ENCODE results near the gene TP53INP2.

DNA sequence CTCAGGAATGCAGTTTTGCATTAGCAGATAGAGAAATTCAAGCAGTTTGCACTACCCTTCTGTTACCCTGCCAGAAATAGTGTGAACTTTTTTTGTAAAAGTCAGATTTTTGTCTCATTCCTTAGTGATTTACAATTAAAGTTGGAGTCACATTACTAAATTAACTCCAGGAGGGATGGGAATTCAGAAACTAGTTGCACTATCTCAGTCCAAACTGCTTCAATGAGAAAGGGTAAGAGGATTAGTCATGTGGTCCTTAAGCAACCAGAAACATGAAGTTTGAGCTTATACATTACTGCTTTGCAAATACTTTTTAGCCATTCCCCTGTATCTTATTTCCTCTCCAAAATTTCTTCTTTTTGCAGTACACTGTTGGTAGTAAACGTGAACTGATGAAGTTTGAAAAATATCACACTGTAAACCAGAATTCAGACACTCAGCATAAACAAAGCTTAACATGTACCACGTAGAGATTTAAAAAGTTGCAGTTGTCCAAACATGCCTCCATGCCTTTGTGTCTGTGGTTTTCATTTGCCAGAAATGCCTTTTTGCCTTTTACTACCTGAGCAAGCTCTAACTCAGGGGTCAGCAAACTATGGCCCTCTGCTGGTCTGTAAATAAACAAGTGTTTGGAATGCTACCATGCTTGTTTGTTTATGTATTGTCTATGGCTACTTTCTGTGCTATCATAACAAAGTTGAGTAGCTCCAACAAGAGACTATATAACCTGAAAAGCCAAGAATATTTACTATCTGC, 49.7 kb downstream of the TP53INP2 start:
- TF ChIP-seq, protein P1, sequence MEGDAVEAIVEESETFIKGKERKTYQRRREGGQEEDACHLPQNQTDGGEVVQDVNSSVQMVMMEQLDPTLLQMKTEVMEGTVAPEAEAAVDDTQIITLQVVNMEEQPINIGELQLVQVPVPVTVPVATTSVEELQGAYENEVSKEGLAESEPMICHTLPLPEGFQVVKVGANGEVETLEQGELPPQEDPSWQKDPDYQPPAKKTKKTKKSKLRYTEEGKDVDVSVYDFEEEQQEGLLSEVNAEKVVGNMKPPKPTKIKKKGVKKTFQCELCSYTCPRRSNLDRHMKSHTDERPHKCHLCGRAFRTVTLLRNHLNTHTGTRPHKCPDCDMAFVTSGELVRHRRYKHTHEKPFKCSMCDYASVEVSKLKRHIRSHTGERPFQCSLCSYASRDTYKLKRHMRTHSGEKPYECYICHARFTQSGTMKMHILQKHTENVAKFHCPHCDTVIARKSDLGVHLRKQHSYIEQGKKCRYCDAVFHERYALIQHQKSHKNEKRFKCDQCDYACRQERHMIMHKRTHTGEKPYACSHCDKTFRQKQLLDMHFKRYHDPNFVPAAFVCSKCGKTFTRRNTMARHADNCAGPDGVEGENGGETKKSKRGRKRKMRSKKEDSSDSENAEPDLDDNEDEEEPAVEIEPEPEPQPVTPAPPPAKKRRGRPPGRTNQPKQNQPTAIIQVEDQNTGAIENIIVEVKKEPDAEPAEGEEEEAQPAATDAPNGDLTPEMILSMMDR (IDR thresholded peaks at IDR 0.05) = no peak; the same call in 1 of the 2 replicates
- TF ChIP-seq, protein P2, sequence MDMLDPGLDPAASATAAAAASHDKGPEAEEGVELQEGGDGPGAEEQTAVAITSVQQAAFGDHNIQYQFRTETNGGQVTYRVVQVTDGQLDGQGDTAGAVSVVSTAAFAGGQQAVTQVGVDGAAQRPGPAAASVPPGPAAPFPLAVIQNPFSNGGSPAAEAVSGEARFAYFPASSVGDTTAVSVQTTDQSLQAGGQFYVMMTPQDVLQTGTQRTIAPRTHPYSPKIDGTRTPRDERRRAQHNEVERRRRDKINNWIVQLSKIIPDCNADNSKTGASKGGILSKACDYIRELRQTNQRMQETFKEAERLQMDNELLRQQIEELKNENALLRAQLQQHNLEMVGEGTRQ (IDR thresholded peaks at IDR 0.05; ENCODE audit: borderline replicate concordance, low read depth, low read length) = no peak
- TF ChIP-seq EP300 (IDR thresholded peaks at IDR 0.05; ENCODE audit: borderline replicate concordance in 1 of 2, low read depth in 1 of 2, low read length in 1 of 2) = no peak
- TF ChIP-seq RCOR1 (IDR thresholded peaks at IDR 0.05; ENCODE audit: low read length) = no peak
- TF ChIP-seq RFX5 (IDR thresholded peaks at IDR 0.05; ENCODE audit: low read length) = no peak
- no peak for TF ChIP-seq NRF1 (IDR thresholded peaks at IDR 0.05; ENCODE audit: low read depth, low read length)
- TF ChIP-seq YY1 (IDR thresholded peaks at IDR 0.05; ENCODE audit: low read depth) = no peak
- TF ChIP-seq POLR2AphosphoS5 (IDR thresholded peaks at IDR 0.05; ENCODE audit: low read depth, low read length) = no peak
- no peak for TF ChIP-seq SMC3 (IDR thresholded peaks at IDR 0.05; ENCODE audit: low read depth, low read length)
- no peak for TF ChIP-seq FOXM1 (IDR thresholded peaks at IDR 0.05; ENCODE audit: low read depth)
- TF ChIP-seq MXI1 (IDR thresholded peaks at IDR 0.05; ENCODE audit: low read depth, low read length) = no peak
- TF ChIP-seq FOSL2 (IDR thresholded peaks at IDR 0.05; ENCODE audit: borderline replicate concordance, low read depth) = no peak
- no peak for TF ChIP-seq SIN3A (IDR thresholded peaks at IDR 0.05; ENCODE audit: borderline replicate concordance, low read depth, low read length)
